HG02938 (cell line): ENCODE data around the gene INAFM1.
"Not testable (repeated sequence)": the region's sequence is repeated elsewhere in the genome, so short reads cannot be mapped to it uniquely, and the experiment has no call there.

ENCODE experiments used
- ATAC-seq: cut with Tn5 transposase; IDR thresholded peaks from one replicate; pipeline ENCODE4 v1.9.1; 2021; ENCODE audit warnings: mild to moderate bottlenecking, moderate library complexity; ENCODE audit not compliant: unreplicated experiment

INAFM1 gene

GRCh38 chr19:47267350-47267759, 7.3 kb upstream of the INAFM1 start:
- ATAC-seq = no peak

- ATAC-seq = no peak
These were observed 6.7 kb upstream of the INAFM1 start for GRCh38 chr19:47268028-47268427.

- no peak for ATAC-seq
These were observed 5.1 kb upstream of the INAFM1 start for GRCh38 chr19:47269596-47269995.

- no peak for ATAC-seq
These were observed 4.3 kb upstream of the INAFM1 start for GRCh38 chr19:47270408-47270807.

GRCh38 chr19:47271949-47272348, 2.7 kb upstream of the INAFM1 start:
- ATAC-seq = no peak

- no peak for ATAC-seq
These were observed 2.0 kb upstream of the INAFM1 start for GRCh38 chr19:47272448-47273312.

- ATAC-seq = peak; percentile 51
These were observed 1.2 kb upstream of the INAFM1 start for GRCh38 chr19:47273313-47274070.

GRCh38 chr19:47274891-47275761, 441 bp downstream of the INAFM1 start:
- ATAC-seq = peak; percentile 23

GRCh38 chr19:47275791-47276461, 1.2 kb downstream of the INAFM1 start:
- no peak for ATAC-seq

- ATAC-seq = not testable (repeated sequence)
These were observed 1.8 kb downstream of the INAFM1 start for GRCh38 chr19:47276513-47276912.

- ATAC-seq = no peak
These were observed 5.6 kb downstream of the INAFM1 start for GRCh38 chr19:47280183-47280797.

GRCh38 chr19:47283405-47284059, 8.8 kb downstream of the INAFM1 start:
- ATAC-seq = no peak

- no peak for ATAC-seq
These were observed 9.7 kb downstream of the INAFM1 start for GRCh38 chr19:47284324-47284899.

GRCh38 chr19:47296036-47296435, 21.4 kb downstream of the INAFM1 start:
- ATAC-seq = no peak

GRCh38 chr19:47300867-47301266, 26.2 kb downstream of the INAFM1 start:
- ATAC-seq = not testable (repeated sequence)

GRCh38 chr19:47302249-47302648, 27.6 kb downstream of the INAFM1 start:
- no peak for ATAC-seq

- no peak for ATAC-seq
These were observed 29.3 kb downstream of the INAFM1 start for GRCh38 chr19:47303966-47304365.

GRCh38 chr19:47305309-47305751, 30.6 kb downstream of the INAFM1 start:
- ATAC-seq = no peak

- ATAC-seq = no peak
These were observed 31.6 kb downstream of the INAFM1 start for GRCh38 chr19:47306303-47306702.
